Glomerular endothelial cell (primary cell): ENCODE results near the gene MNS1. TPM values are rescaled to one million over a fixed set of nuclear protein-coding genes. Genes with fewer than 3 reads are reported as not detected.

Experiments used
- total RNA-seq: library from RNA; depleted of rRNA; stranded (reverse); fragments of >200 nt; gene quantifications from 2 replicates; pipeline ENCODE4 v1.2.3, GENCODE V29; 2015

Gene MNS1
- total RNA-seq, 1 donor from 2014 or later, result 2.2 TPM

Other genes starting within 250 kb of the MNS1 start
- gene RFX7, start 221.3 kb downstream of the MNS1 start, total RNA-seq, result 14.7 and 21.5 TPM in 2 replicates
- gene TEX9, start 99.7 kb downstream of the MNS1 start, total RNA-seq, result 1.0 and 2.6 TPM in 2 replicates